GM20431 (cell line): ENCODE measurements around the gene FUT1.
"Not testable (repeated sequence)": the region's sequence is repeated elsewhere in the genome, so short reads cannot be mapped to it uniquely, and the experiment has no call there.

Experiments used
- in situ Hi-C: fragments of 300-500 bp; cut with MseI, MboI; formaldehyde crosslinking; loops from one replicate; pipeline ENCODE4 v1.15.0; 2020; ENCODE audit warnings: low sequenced_read_pairs; ENCODE audit not compliant: unreplicated experiment

FUT1 gene

GRCh38 chr19:48720251-48720612 lies 32.2 kb downstream of the FUT1 start:
- in situ Hi-C loops = no loop called here

- in situ Hi-C loops = no loop called here
These were observed 32.9 kb downstream of the FUT1 start, which contains the start of gene MAMSTR for GRCh38 chr19:48719263-48720171. TSS of gene MAMSTR (minus strand) at chr19:48719725. CDS start at chr19:48719031, 694 bp downstream.

- in situ Hi-C loops = no loop called here
These were observed 33.7 kb downstream of the FUT1 start for GRCh38 chr19:48718711-48719231.

GRCh38 chr19:48718106-48718505 lies 34.3 kb downstream of the FUT1 start:
- in situ Hi-C loops = not testable (repeated sequence)

- in situ Hi-C loops = no loop called here
These were observed 35.7 kb downstream of the FUT1 start for GRCh38 chr19:48716562-48717291.

GRCh38 chr19:48715681-48716171 lies 36.7 kb downstream of the FUT1 start:
- in situ Hi-C loops = no loop called here

GRCh38 chr19:48714759-48715675 lies 37.4 kb downstream of the FUT1 start:
- in situ Hi-C loops = no loop called here

GRCh38 chr19:48713864-48714755 lies 38.3 kb downstream of the FUT1 start:
- in situ Hi-C loops = no loop called here

GRCh38 chr19:48713041-48713863 lies 39.2 kb downstream of the FUT1 start:
- in situ Hi-C loops = no loop called here

- in situ Hi-C loops = no loop called here
These were observed 41.3 kb downstream of the FUT1 start for GRCh38 chr19:48711106-48711662.

GRCh38 chr19:48708471-48708870 lies 44.0 kb downstream of the FUT1 start:
- in situ Hi-C loops = no loop called here

- in situ Hi-C loops = no loop called here
These were observed 47.0 kb downstream of the FUT1 start for GRCh38 chr19:48705431-48705830.

GRCh38 chr19:48703316-48703715 lies 49.1 kb downstream of the FUT1 start:
- in situ Hi-C loops = no loop called here

GRCh38 chr19:48702701-48703100 lies 49.7 kb downstream of the FUT1 start:
- in situ Hi-C loops = no loop called here

- in situ Hi-C loops = no loop called here
These were observed 54.4 kb downstream of the FUT1 start for GRCh38 chr19:48698046-48698445.
